ENCODE data around the gene EDAR. TPM values are rescaled to one million over a fixed set of nuclear protein-coding genes. Genes with fewer than 3 reads are reported as not detected.

The EDAR gene
- total RNA-seq, 1 donor from 2014 or later = 0.12 TPM

DNA sequence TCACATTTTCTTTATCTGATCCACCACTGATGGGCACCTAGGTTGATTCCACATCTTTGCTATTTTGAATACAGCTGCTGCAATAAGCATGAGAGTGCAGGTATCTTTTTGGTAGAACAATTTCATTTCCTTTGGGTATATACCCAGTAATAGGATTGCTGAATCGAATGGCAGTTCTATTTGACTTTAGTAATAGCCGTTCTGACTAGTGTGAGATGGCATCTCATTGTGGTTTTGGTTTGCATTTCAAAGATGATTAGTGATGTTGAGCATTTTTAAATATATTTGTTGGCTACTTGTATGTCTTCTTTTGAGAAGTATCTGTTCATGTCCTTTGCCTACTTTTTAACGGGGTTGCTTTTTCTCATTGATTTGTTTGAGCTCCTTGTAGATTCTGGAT is 130.1 kb downstream of the EDAR start:
- intact Hi-C loops (cut with DNase I) = no loop called here
- Histone ChIP-seq H3K9me3 (no peaks in the 10 kb centered on the region), H3K27ac (no peak overlapping the region), H3K36me3 (no peaks in the 10 kb centered on the region), H3K27me3 (ENCODE audit: low read depth) (no peaks in the 10 kb centered on the region), H3K4me3 (no peak overlapping the region), H3K4me1 (no peaks in the 10 kb centered on the region)
- ATAC-seq (no peak), DNase-seq (no peak)
- TF ChIP-seq, protein P1, sequence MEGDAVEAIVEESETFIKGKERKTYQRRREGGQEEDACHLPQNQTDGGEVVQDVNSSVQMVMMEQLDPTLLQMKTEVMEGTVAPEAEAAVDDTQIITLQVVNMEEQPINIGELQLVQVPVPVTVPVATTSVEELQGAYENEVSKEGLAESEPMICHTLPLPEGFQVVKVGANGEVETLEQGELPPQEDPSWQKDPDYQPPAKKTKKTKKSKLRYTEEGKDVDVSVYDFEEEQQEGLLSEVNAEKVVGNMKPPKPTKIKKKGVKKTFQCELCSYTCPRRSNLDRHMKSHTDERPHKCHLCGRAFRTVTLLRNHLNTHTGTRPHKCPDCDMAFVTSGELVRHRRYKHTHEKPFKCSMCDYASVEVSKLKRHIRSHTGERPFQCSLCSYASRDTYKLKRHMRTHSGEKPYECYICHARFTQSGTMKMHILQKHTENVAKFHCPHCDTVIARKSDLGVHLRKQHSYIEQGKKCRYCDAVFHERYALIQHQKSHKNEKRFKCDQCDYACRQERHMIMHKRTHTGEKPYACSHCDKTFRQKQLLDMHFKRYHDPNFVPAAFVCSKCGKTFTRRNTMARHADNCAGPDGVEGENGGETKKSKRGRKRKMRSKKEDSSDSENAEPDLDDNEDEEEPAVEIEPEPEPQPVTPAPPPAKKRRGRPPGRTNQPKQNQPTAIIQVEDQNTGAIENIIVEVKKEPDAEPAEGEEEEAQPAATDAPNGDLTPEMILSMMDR (IDR thresholded peaks at IDR 0.05) = no peak

DNA sequence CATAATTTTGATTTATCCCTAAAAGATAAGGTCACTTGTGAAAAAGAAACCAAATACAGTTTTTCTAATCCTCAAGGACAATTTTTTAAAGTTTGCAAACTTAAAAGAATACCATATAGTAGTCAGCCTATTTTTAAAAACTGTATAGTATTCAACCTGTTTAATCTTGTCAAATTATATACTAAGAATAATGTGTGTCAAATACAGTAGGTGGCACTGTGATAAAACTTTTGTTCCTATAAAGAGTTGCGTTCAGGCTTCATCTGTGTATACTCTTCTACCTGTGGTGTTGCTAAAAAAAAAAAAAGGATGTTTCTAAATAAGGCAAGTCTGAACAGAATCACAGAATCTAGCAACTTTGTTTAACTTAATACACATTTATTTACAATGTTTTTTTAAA is 133.8 kb downstream of the EDAR start:
- Histone ChIP-seq H3K27me3 (ENCODE audit: low read depth) (no peaks in the 10 kb centered on the region), H3K9me3 (no peaks in the 10 kb centered on the region), H3K27ac (no peak overlapping the region), H3K4me3 (no peak overlapping the region), H3K4me1 (no peaks in the 10 kb centered on the region), H3K36me3 (no peaks in the 10 kb centered on the region)
- DNase-seq (no peak), ATAC-seq (peak in 1 of 2 donors; percentile 54)
- intact Hi-C loops (cut with DNase I) = no loop called here
- TF ChIP-seq, protein P1 (IDR thresholded peaks at IDR 0.05) = no peak

DNA sequence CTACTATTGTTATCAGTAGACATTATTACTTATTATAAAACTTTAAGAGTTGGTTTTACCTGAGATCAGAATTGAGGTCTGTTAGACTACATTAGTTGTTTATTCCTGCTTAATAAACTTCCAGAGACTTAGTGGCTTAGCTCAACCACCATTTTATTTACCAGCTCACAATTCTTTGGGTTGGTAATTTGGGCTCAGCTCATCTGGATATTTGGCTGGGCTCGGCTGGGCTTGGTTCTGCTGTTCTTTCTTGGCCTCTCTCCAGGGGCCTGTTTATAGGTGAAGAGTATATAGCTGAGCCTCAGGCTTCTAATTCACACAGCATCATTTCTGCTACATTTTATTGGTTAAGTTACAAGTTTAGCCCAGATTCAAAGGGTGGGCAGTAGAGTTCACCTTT is 134.5 kb downstream of the EDAR start:
- DNase-seq = no peak
- no peaks in the 10 kb centered on the region for H3K9me3 ChIP-seq
- no peaks in the 10 kb centered on the region for H3K36me3 ChIP-seq
- no peak overlapping the region for H3K4me3 ChIP-seq
- H3K27ac ChIP-seq = no peak overlapping the region
- H3K27me3 ChIP-seq (ENCODE audit: low read depth) = no peaks in the 10 kb centered on the region
- no peak for ATAC-seq
- no peaks in the 10 kb centered on the region for H3K4me1 ChIP-seq
- intact Hi-C loops (cut with DNase I) = no loop called here
- TF ChIP-seq, protein P1 (IDR thresholded peaks at IDR 0.05) = no peak

DNA sequence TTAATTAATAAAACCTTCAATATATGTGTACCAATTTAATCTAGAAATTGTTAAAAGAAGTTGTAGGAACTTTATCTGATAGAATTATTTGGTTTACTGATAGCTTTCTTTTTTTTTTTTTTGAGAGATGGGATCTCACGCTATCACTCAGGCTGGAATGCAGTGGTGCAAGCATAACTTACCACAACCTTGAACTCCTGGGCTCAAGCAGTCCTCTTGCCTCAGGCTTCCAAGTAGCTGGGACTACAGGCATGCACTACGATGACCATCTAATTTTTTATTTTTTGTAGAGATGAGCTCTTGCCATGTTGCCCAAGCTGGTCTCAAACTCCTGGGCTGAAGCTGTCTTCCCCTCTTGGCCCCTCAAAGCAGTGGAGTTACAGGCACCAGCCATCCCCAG is 135.6 kb downstream of the EDAR start:
- Histone ChIP-seq H3K36me3 (no peaks in the 10 kb centered on the region), H3K9me3 (no peaks in the 10 kb centered on the region), H3K27me3 (ENCODE audit: low read depth) (no peaks in the 10 kb centered on the region), H3K4me1 (no peaks in the 10 kb centered on the region), H3K27ac (no peak overlapping the region), H3K4me3 (no peak overlapping the region)
- TF ChIP-seq, protein P1 (IDR thresholded peaks at IDR 0.05) = no peak
- intact Hi-C loops (cut with DNase I) = no loop called here
- no peak for DNase-seq
- ATAC-seq = no peak

DNA sequence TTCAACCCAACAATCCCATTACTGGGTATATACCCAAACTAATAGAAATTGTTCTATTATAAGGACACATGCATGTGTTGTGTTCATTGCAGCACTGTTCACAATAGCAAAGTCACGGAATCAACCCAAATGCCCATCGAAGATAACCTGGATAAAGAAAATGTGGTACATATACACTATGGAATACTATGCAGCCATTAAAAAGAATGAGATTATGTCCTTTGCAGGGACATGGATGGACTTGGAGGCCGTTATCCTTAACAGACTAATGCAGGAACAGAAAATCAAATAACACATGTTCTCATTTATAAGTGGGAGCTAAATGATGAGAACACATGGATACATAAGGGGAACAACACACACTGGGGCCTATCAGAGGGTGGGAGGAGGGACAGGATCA is 136.6 kb downstream of the EDAR start:
- DNase-seq (no peak), ATAC-seq (no peak)
- H3K27ac ChIP-seq = no peak overlapping the region
- TF ChIP-seq, protein P1 (IDR thresholded peaks at IDR 0.05) = no peak
- H3K4me1 ChIP-seq = no peaks in the 10 kb centered on the region
- H3K36me3 ChIP-seq = no peaks in the 10 kb centered on the region
- no peaks in the 10 kb centered on the region for H3K9me3 ChIP-seq
- H3K4me3 ChIP-seq = no peak overlapping the region
- intact Hi-C loops (cut with DNase I) = no loop called here
- no peaks in the 10 kb centered on the region for H3K27me3 ChIP-seq (ENCODE audit: low read depth)

DNA sequence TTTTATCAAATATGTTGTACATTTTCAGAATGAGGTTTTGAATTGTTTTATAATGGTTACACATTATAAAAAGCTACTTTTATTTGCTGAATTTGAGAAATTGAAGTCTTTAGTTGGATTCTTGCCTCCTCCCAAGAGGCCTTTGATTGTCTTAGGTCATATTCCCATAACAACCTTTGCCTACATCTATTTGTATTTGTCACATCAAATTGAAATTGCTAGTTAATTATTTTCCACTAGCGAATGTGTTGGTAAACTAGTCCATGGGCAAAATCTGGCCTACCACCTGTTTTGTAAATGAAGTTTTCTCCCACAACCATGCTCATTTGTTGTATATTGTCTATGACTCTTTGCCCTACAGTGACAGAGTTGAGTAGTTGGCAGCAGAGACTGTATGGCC is 142.0 kb downstream of the EDAR start:
- H3K9me3 ChIP-seq = no peaks in the 10 kb centered on the region
- H3K27me3 ChIP-seq (ENCODE audit: low read depth) = no peaks in the 10 kb centered on the region
- DNase-seq (no peak), ATAC-seq (no peak)
- H3K36me3 ChIP-seq = no peaks in the 10 kb centered on the region
- no peak overlapping the region for H3K27ac ChIP-seq
- intact Hi-C loops (cut with DNase I) = no loop called here
- TF ChIP-seq, protein P1 (IDR thresholded peaks at IDR 0.05) = no peak
- H3K4me1 ChIP-seq = no peaks in the 10 kb centered on the region
- H3K4me3 ChIP-seq = no peak overlapping the region
